ENCODE results near the gene NECTIN1.

NECTIN1 gene

GRCh38 chr11:119639642-119640205 lies 89.3 kb downstream of the NECTIN1 start:
- no peak overlapping the region for H3K4me3 ChIP-seq (ENCODE audit: low read length)
- no peak for DNase-seq (ENCODE audit: low read depth)
- TF ChIP-seq CTCF (IDR thresholded peaks at IDR 0.05; ENCODE audit: insufficient read depth, low read depth, low read length, missing control alignments): no peak

- no peak overlapping the region for H3K4me3 ChIP-seq (ENCODE audit: low read length)
- TF ChIP-seq CTCF (IDR thresholded peaks at IDR 0.05; ENCODE audit: insufficient read depth, low read depth, low read length, missing control alignments): no peak
- DNase-seq (ENCODE audit: low read depth): no peak
Measured at GRCh38 chr11:119638851-119639250, 90.1 kb downstream of the NECTIN1 start.

GRCh38 chr11:119637481-119637880 lies 91.5 kb downstream of the NECTIN1 start:
- no peak overlapping the region for H3K4me3 ChIP-seq (ENCODE audit: low read length)
- no peak for TF ChIP-seq CTCF (IDR thresholded peaks at IDR 0.05; ENCODE audit: insufficient read depth, low read depth, low read length, missing control alignments)
- no peak for DNase-seq (ENCODE audit: low read depth)

- DNase-seq (ENCODE audit: low read depth): no peak
- no peak for TF ChIP-seq CTCF (IDR thresholded peaks at IDR 0.05; ENCODE audit: insufficient read depth, low read depth, low read length, missing control alignments)
- no peak overlapping the region for H3K4me3 ChIP-seq (ENCODE audit: low read length)
Measured at GRCh38 chr11:119635776-119636175, 93.2 kb downstream of the NECTIN1 start.

- TF ChIP-seq CTCF (IDR thresholded peaks at IDR 0.05; ENCODE audit: insufficient read depth, low read depth, low read length, missing control alignments): no peak
- DNase-seq (ENCODE audit: low read depth): no peak
- no peak overlapping the region for H3K4me3 ChIP-seq (ENCODE audit: low read length)
Measured at GRCh38 chr11:119635041-119635740, 93.8 kb downstream of the NECTIN1 start.

GRCh38 chr11:119634301-119634700 lies 94.7 kb downstream of the NECTIN1 start:
- no peak for DNase-seq (ENCODE audit: low read depth)
- H3K4me3 ChIP-seq (ENCODE audit: low read length): no peak overlapping the region
- no peak for TF ChIP-seq CTCF (IDR thresholded peaks at IDR 0.05; ENCODE audit: insufficient read depth, low read depth, low read length, missing control alignments)

All from epithelial cell of esophagus (primary cell).